Heart left ventricle (tissue), 16 donors: ENCODE measurements around the gene SYNE2. TPM values are rescaled to one million over a fixed set of nuclear protein-coding genes. Genes with fewer than 3 reads are reported as not detected.

Experiments
- ATAC-seq, 4 donors: fragments of 200-7000 bp; cut with Tn5 transposase; one replicate each; pipeline ENCODE4 v1.9.1; 2020 to 2022; ENCODE audit warnings: moderate library complexity in 4 of 4, mild to moderate bottlenecking in 3 of 4, moderate number of reproducible peaks in 1 of 4
- DNase-seq, 5 donors: peaks; one replicate each; pipeline ENCODE4 v3.0.0-alpha.2; 2020
- H3K27ac ChIP-seq, 12 donors: fragments of 200-600 bp; sonication (generic) in 4 of 12; one replicate each; pipeline versions ENCODE4 v1.5.0 to v1.8.0; 2016 to 2022; ENCODE audit warnings: mild to moderate bottlenecking in 2 of 12
- H3K27me3 ChIP-seq, 9 donors: fragments of 200-600 bp; sonication (generic) in 2 of 9; one replicate each; pipeline versions ENCODE4 v1.5.1 to v1.8.0; 2016 to 2022; ENCODE audit warnings: mild to moderate bottlenecking in 3 of 9
- H3K36me3 ChIP-seq, 9 donors: fragments of 200-600 bp; sonication (generic) in 2 of 9; one replicate each; pipeline versions ENCODE4 v1.5.0 to v1.8.0; 2018 to 2022; ENCODE audit warnings: mild to moderate bottlenecking in 2 of 9
- H3K4me1 ChIP-seq, 12 donors: fragments of 200-600 bp; sonication (generic) in 4 of 12; one replicate each; pipeline versions ENCODE4 v1.5.0 to v1.8.0; 2016 to 2022; ENCODE audit warnings: mild to moderate bottlenecking in 3 of 12
- H3K4me3 ChIP-seq, 12 donors: fragments of 200-600 bp; sonication (generic) in 4 of 12; one replicate each; pipeline versions ENCODE4 v1.5.0 to v1.8.0; 2017 to 2022; ENCODE audit warnings: mild to moderate bottlenecking in 9 of 12, moderate library complexity in 4 of 12
- H3K9me3 ChIP-seq, 12 donors: fragments of 200-600 bp; sonication (generic) in 4 of 12; one replicate each; pipeline versions ENCODE4 v1.5.0 to v1.8.0; 2016 to 2022; ENCODE audit warnings: mild to moderate bottlenecking in 1 of 12
- CTCF ChIP-seq, 12 donors: fragments of 200-600 bp; sonication (generic) in 4 of 12; IDR thresholded peaks; one replicate each; pipeline versions ENCODE4 v1.5.0 to v1.8.0; 2018 to 2022; ENCODE audit warnings: antibody characterized with exemption in 12 of 12, mild to moderate bottlenecking in 5 of 12
- POLR2A ChIP-seq, 2 donors: fragments of 450-650 bp; IDR thresholded peaks; one replicate each; pipeline ENCODE4 v1.6.1; 2017; ENCODE audit warnings: antibody characterized with exemption in 2 of 2, mild to moderate bottlenecking in 2 of 2, moderate library complexity in 2 of 2
- WGBS, 4 donors: extraction: QIAGEN DNeasy Blood & Tissue Kit in 2 of 4; methylation state at CpG; one replicate each; pipeline versions ENCODE4 v1.1.5 to v1.1.7; 2013 to 2018; 5-methylcytosine and 5-hydroxymethylcytosine counted together
- intact Hi-C, 10 donors: fragments of 100-400 bp; cut with DNase I; formaldehyde crosslinking; loops; one replicate each; pipeline versions ENCODE4 v1.11.1 to v1.14.2; 2022
- polyA plus RNA-seq, 2 donors: library from polyadenylated mRNA; stranded (reverse); fragments of 200-250 nt; gene quantifications; one replicate each; pipeline ENCODE4 v1.2.3, GENCODE V29; 2013
- total RNA-seq, 9 donors: library from RNA; depleted of rRNA in 2 of 9; stranded (reverse); fragments of >200 nt in 2 of 9; fragmentation: NEBNext Ultra II Directional in 3 of 9; extraction: Animal tissue kit (Norgen Biotek cat#: 25700) in 3 of 9; gene quantifications; one replicate each; pipeline versions ENCODE4 v1.1.0 to v1.2.4, GENCODE V29; 2016 to 2023
- donor health status: ischemic (EF 13 %, LVEDD 7.1; RV severe dilation, severe dysfunction).
- donor health status: healthy with polysubstance abuse.
- donor health status: DM: no; HTN: yes; CAD: no.
- donor health status: DM: no; HTN: no; CAD: no.
- donor health status: ischemic (EF 25% LVEDD 6.9; RV normal size, moderate dysfunction).
- donor health status: ischemic (EF 25% LVEDD 5.7; RV mildly dilated, moderate dysfunction).
- donor health status: healthy.
- donor health status: DM: yes; HTN: yes; CAD: no.
- donor health status: ischemic (EF 35%, LVEDD 5.7; RV mildly dilated, moderate dysfunction).
- donor health status: nonischemic (EF 11% LVEDD 7.7; RV severe dilation, severe dysfunction).
- donor health status: DM: yes; HTN: yes; CAD: no.
- donor health status: PGD.
- donor health status: ischemic (EF 29% LVEDD 5.4; RV normal size, mild dysfunction).
- donor health status: nonischemic (EF 23%, LVEDD 6.1; RV moderate dilation, normal function).

Gene SYNE2
- total and polyA plus RNA-seq, 11 donors, result 58.2 to 255 (median 111) TPM

- no peak for ATAC-seq
- intact Hi-C loops, result no loop called here
- peaks cover 0 to 70% (median 21%) of the 10 kb centered on the region in 12 donors for H3K4me1 ChIP-seq
Observed at GRCh38 chr14:64221391-64222003, 368.7 kb downstream of the SYNE2 start.

GRCh38 chr14:64225151-64225757, 372.4 kb downstream of the SYNE2 start:
- intact Hi-C loops, result no loop called here
- ATAC-seq, result peak; percentile 28 to 66 (median 48)
- peak overlapping the region in 8 of 12 donors; percentile 8 to 65 (median 31) for H3K27ac ChIP-seq
- peaks cover 0 to 33% (median 5%) of the 10 kb centered on the region in 12 donors for H3K4me1 ChIP-seq
- peaks cover 0 to 100% (median 92%) of the 10 kb centered on the region in 9 donors for H3K36me3 ChIP-seq
- no peaks in the 10 kb centered on the region for H3K27me3 ChIP-seq
- TF ChIP-seq POLR2A (IDR thresholded peaks at IDR 0.05) (no peak), CTCF (IDR thresholded peaks at IDR 0.05) (no peak)
- H3K9me3 ChIP-seq, result no peaks in the 10 kb centered on the region
- no peak overlapping the region for H3K4me3 ChIP-seq
- peak in 1 of 5 donors; percentile 46 for DNase-seq
- WGBS, 4 donors, result 61 to 79% (median 69%) methylated on average over 10 of the region's 10 CpGs

More at GRCh38 chr14:64221391-64222003, 368.7 kb downstream of the SYNE2 start:
- TF ChIP-seq POLR2A (IDR thresholded peaks at IDR 0.05), result no peak
- H3K9me3 ChIP-seq, result no peaks in the 10 kb centered on the region
- 79 to 86% (median 82%) methylated on average over 13 to 14 of the region's 14 CpGs for WGBS, 4 donors
- H3K27me3 ChIP-seq, result no peaks in the 10 kb centered on the region
- no peak for DNase-seq
- peaks cover 0 to 100% (median 96%) of the 10 kb centered on the region in 9 donors for H3K36me3 ChIP-seq
- peak overlapping the region; percentile 56 to 89 (median 73) for H3K27ac ChIP-seq
- no peak overlapping the region for H3K4me3 ChIP-seq

GRCh38 chr14:64227856-64228255, 375.1 kb downstream of the SYNE2 start:
- DNase-seq (no peak), ATAC-seq (no peak)
- H3K4me3 ChIP-seq, result no peak overlapping the region
- no peaks in the 10 kb centered on the region for H3K27me3 ChIP-seq
- H3K36me3 ChIP-seq, result peaks cover 0 to 91% (median 69%) of the 10 kb centered on the region in 9 donors
- intact Hi-C loops, result no loop called here
- TF ChIP-seq POLR2A (IDR thresholded peaks at IDR 0.05) (no peak), CTCF (IDR thresholded peaks at IDR 0.05) (no peak)
- whole genome bisulfite sequencing, 4 donors, result 92 to 97% (median 93%) methylated on average over 1 of the region's 1 CpG
- H3K4me1 ChIP-seq, result peaks cover 0 to 19% (median 9%) of the 10 kb centered on the region in 12 donors
- no peak overlapping the region for H3K27ac ChIP-seq
- H3K9me3 ChIP-seq, result no peaks in the 10 kb centered on the region

- Histone ChIP-seq H3K4me3 (no peak overlapping the region), H3K4me1 (peaks cover 0 to 19% (median 9%) of the 10 kb centered on the region in 12 donors), H3K27ac (no peak overlapping the region), H3K27me3 (no peaks in the 10 kb centered on the region), H3K36me3 (peaks cover 0 to 75% (median 53%) of the 10 kb centered on the region in 9 donors), H3K9me3 (no peaks in the 10 kb centered on the region)
- ATAC-seq, result no peak
- intact Hi-C loops, result no loop called here
- DNase-seq, result no peak
- WGBS, 4 donors, result 78 to 89% (median 87%) methylated on average over 3 of the region's 3 CpGs
- TF ChIP-seq CTCF (IDR thresholded peaks at IDR 0.05) (no peak), POLR2A (IDR thresholded peaks at IDR 0.05) (no peak)
Observed at GRCh38 chr14:64229489-64229888, 376.7 kb downstream of the SYNE2 start.
